IMR-90 (cell line): Measurements from ENCODE around the gene USF1. TPM values are rescaled to one million over a fixed set of nuclear protein-coding genes. Genes with fewer than 3 reads are reported as not detected.
A peak's percentile ranks its signal among the peaks of the same experiment; 100 is the strongest.

ENCODE experiments used
- ATAC-seq: fragments of 200-7000 bp; cut with Tn5 transposase; 2 replicates; pipeline ENCODE4 v1.9.1; 2020; ENCODE audit warnings: low read depth, mild to moderate bottlenecking, moderate library complexity
- BruUV-seq: library from RNA; stranded (reverse); fragments of 400-500 nt; replicated peaks from 2 replicates; lab custom pipeline; 2021; lab: Mats Ljungman, UMichigan
- CTCF ChIA-PET: fragments of 300-600 bp; formaldehyde crosslinking; extraction: SDS; loops from one replicate; lab custom pipeline; 2021; ENCODE audit warnings: antibody characterized with exemption; lab: Yijun Ruan, JAX
- POLR2A ChIA-PET: fragments of 300-600 bp; sonication (Branson Sonifier 250); formaldehyde crosslinking; loops from one replicate; lab custom pipeline; 2022; ENCODE audit warnings: antibody characterized with exemption; ENCODE audit not compliant: unreplicated experiment; lab: Charles Lee
- DNase-seq: peaks from one replicate; pipeline ENCODE4 v3.0.0; 2013
- H2AFZ ChIP-seq: replicated peaks from 2 replicates; pipeline ENCODE3; 2013; ENCODE audit warnings: low read length, mild to moderate bottlenecking; ENCODE audit not compliant: poor library complexity
- H2AK5ac ChIP-seq: 2 replicates; pipeline ENCODE4 v1.6.1; 2013; ENCODE audit warnings: low read depth, low read length, inconsistent platforms
- H2AK9ac ChIP-seq: replicated peaks from 2 replicates; pipeline ENCODE3; 2013; ENCODE audit warnings: mild to moderate bottlenecking, low read depth, low read length, moderate library complexity; ENCODE audit not compliant: poor library complexity
- H2BK120ac ChIP-seq: 2 replicates; pipeline ENCODE4 v1.6.1; 2013; ENCODE audit warnings: low read depth, low read length, inconsistent platforms
- H2BK15ac ChIP-seq: 3 replicates; pipeline ENCODE4 v1.6.1; 2013; ENCODE audit warnings: low read depth, low read length, inconsistent platforms
- H2BK20ac ChIP-seq: 2 replicates; pipeline ENCODE4 v1.6.1; 2013; ENCODE audit warnings: low read depth, mild to moderate bottlenecking, inconsistent platforms, low read length, moderate library complexity
- H2BK5ac ChIP-seq: 2 replicates; pipeline ENCODE4 v1.6.1; 2013; ENCODE audit warnings: mild to moderate bottlenecking, low read depth, low read length, inconsistent platforms; ENCODE audit not compliant: poor library complexity, severe bottlenecking
- H3K14ac ChIP-seq: replicated peaks from 2 replicates; pipeline ENCODE4 v1.6.1; 2013; ENCODE audit warnings: low read depth, low read length, inconsistent platforms
- H3K18ac ChIP-seq: 2 replicates; pipeline ENCODE4 v1.6.1; 2013; ENCODE audit warnings: low read depth, low read length, control low read depth
- H3K23ac ChIP-seq: 2 replicates; pipeline ENCODE4 v1.6.1; 2013; ENCODE audit warnings: low read depth, low read length, inconsistent platforms
- H3K27ac ChIP-seq: 2 replicates; pipeline ENCODE4 v1.5.1; 2013; ENCODE audit warnings: mild to moderate bottlenecking, control low read depth, low read length; ENCODE audit not compliant: insufficient read depth
- H3K27me3 ChIP-seq: 2 replicates; pipeline ENCODE4 v1.6.1; 2013; ENCODE audit warnings: low read length; ENCODE audit not compliant: control insufficient read depth, insufficient read depth
- H3K36me3 ChIP-seq: 2 replicates; pipeline ENCODE4 v1.6.1; 2013; ENCODE audit warnings: low read length, mixed read lengths; ENCODE audit not compliant: control insufficient read depth, insufficient read depth
- H3K4ac ChIP-seq: 2 replicates; pipeline ENCODE4 v1.6.1; 2013; ENCODE audit warnings: low read depth, low read length, inconsistent platforms
- H3K4me1 ChIP-seq: 2 replicates; pipeline ENCODE4 v1.6.1; 2013; ENCODE audit warnings: low read length, mixed read lengths; ENCODE audit not compliant: control insufficient read depth, insufficient read depth
- H3K4me2 ChIP-seq: 2 replicates; pipeline ENCODE4 v1.6.1; 2013; ENCODE audit warnings: low read depth, mild to moderate bottlenecking, control low read depth, low read length, moderate library complexity
- H3K4me3 ChIP-seq: 2 replicates; pipeline ENCODE4 v1.5.1; 2013; ENCODE audit warnings: low read depth, mild to moderate bottlenecking, control low read depth, low read length, moderate library complexity; ENCODE audit not compliant: insufficient read depth
- H3K56ac ChIP-seq: 2 replicates; pipeline ENCODE4 v1.6.1; 2013; ENCODE audit warnings: low read length, inconsistent platforms; ENCODE audit not compliant: insufficient read depth; ENCODE audit errors: extremely low read depth
- H3K79me1 ChIP-seq, 2 experiments: 2 replicates each; pipeline ENCODE4 v1.6.1; 2013; ENCODE audit warnings: low read length in 2 of 2, inconsistent platforms in 1 of 2, low read depth in 1 of 2
- H3K9ac ChIP-seq: 2 replicates; pipeline ENCODE4 v1.6.1; 2013; ENCODE audit warnings: low read depth, low read length, control low read depth
- H3K9me1 ChIP-seq: 2 replicates; pipeline ENCODE4 v1.6.1; 2013; ENCODE audit warnings: low read length, inconsistent platforms; ENCODE audit not compliant: insufficient read depth
- H3K9me3 ChIP-seq: 2 replicates; pipeline ENCODE4 v1.6.1; 2013; ENCODE audit warnings: low read length; ENCODE audit not compliant: control insufficient read depth, insufficient read depth
- H4K20me1 ChIP-seq: 2 replicates; pipeline ENCODE4 v1.6.1; 2013; ENCODE audit warnings: low read length, inconsistent platforms; ENCODE audit not compliant: insufficient read depth
- H4K5ac ChIP-seq: 2 replicates; pipeline ENCODE4 v1.6.1; 2013; ENCODE audit warnings: mild to moderate bottlenecking, low read depth, low read length, control low read depth
- H4K8ac ChIP-seq, 2 experiments: 2 replicates each; pipeline ENCODE4 v1.6.1; 2013; ENCODE audit warnings: low read depth in 2 of 2, low read length in 2 of 2, control low read depth in 1 of 2, inconsistent platforms in 1 of 2
- H4K91ac ChIP-seq: 2 replicates; pipeline ENCODE4 v1.6.1; 2013; ENCODE audit warnings: low read depth, low read length, inconsistent platforms; ENCODE audit not compliant: insufficient read depth
- CTCF ChIP-seq: conservative IDR thresholded peaks from 2 replicates; pipeline ENCODE4 v1.5.1; 2012; ENCODE audit warnings: mild to moderate bottlenecking, low read depth, low read length, improper control_type of control experiment
- FOS ChIP-seq: fragments of 150-350 bp; IDR thresholded peaks from 2 replicates; pipeline ENCODE4 v1.6.1; 2016; ENCODE audit warnings: low read depth, low read length
- RAD21 ChIP-seq: IDR thresholded peaks from 2 replicates; pipeline ENCODE4 v1.6.1; 2012; ENCODE audit warnings: low read length, improper control_type of control experiment
- RCOR1 ChIP-seq: IDR thresholded peaks from 2 replicates; pipeline ENCODE4 v1.6.1; 2012; ENCODE audit warnings: mild to moderate bottlenecking, low read length, improper control_type of control experiment; ENCODE audit not compliant: insufficient replicate concordance
- WGBS, 2 experiments: methylation state at CpG; one replicate each; pipeline versions ENCODE4 v1.1.5 to v1.1.7; 2013; ENCODE audit warnings: missing lambda C conversion rate in 2 of 2; ENCODE audit not compliant: insufficient read length in 1 of 2; ENCODE audit errors: extremely low coverage in 2 of 2; 5-methylcytosine and 5-hydroxymethylcytosine counted together
- dilution Hi-C: fragments of 300-500 bp; cut with HindIII; formaldehyde crosslinking; loops from one replicate; pipeline ENCODE4 v1.14.3; 2018; ENCODE audit warnings: low sequenced_read_pairs; ENCODE audit not compliant: unreplicated experiment
- in situ Hi-C: fragments of 300-500 bp; cut with MboI; formaldehyde crosslinking; loops from 3 replicates; pipeline ENCODE4 v1.14.3; 2019; ENCODE audit warnings: low sequenced_read_pairs, inconsistent platforms, mixed read lengths
- intact Hi-C: fragments of 100-400 bp; cut with micrococcal nuclease; formaldehyde crosslinking; loops from 2 replicates; pipeline ENCODE4 v1.10.0; 2022
- polyA plus RNA-seq, 3 experiments: library from polyadenylated mRNA; depleted of rRNA; stranded (reverse); fragments of >200 nt; gene quantifications; 2 replicates each; pipeline ENCODE4 v1.2.3, GENCODE V29; 2012; ENCODE audit warnings: low replicate concordance in 1 of 3
- total RNA-seq: library from RNA; depleted of rRNA; stranded (reverse); fragments of >200 nt; gene quantifications from 2 replicates; pipeline ENCODE4 v1.2.3, GENCODE V29; 2012
- TF ChIP-seq, protein P1 (sequence below): fragments of 150-350 bp; IDR thresholded peaks from 2 replicates; pipeline ENCODE4 v1.6.1; 2016; ENCODE audit warnings: low read depth, mild to moderate bottlenecking, low read length, moderate library complexity, borderline replicate concordance

USF1 gene
- total and polyA plus RNA-seq, 2 of the 4 experiments (the other 2 are of a cell fraction), result 37.1 to 78.9 TPM

GRCh38 chr1:161069731-161070270, 24.0 kb upstream of the USF1 start, which contains the start of gene ARHGAP30:
Gene ARHGAP30, minus strand, starts transcription at chr1:161069891. Its CDS starts 267 bp downstream, at chr1:161069624.
- ChIA-PET POLR2A (no interaction called here), CTCF (no interaction called here)
- H2BK15ac ChIP-seq, result no peak within 1 kb of the TSS
- no peaks in the 10 kb centered on the region; the same call in 1 of the 2 replicates for H3K27me3 ChIP-seq
- no peak within 1 kb of the TSS for H4K8ac ChIP-seq
- H3K4me2 ChIP-seq, result no peak within 1 kb of the TSS
- dilution Hi-C loops (no loop called here), intact Hi-C loops (no loop called here), in situ Hi-C loops (no loop called here)
- no peak within 1 kb of the TSS for H3K56ac ChIP-seq
- no peak for ATAC-seq
- no peak for DNase-seq
- BruUV-seq, result no TSS peak
- no peak within 1 kb of the TSS for H3K9ac ChIP-seq
- no peak within 1 kb of the TSS for H3K4ac ChIP-seq
- no peak within 1 kb of the TSS for H2BK120ac ChIP-seq
- peak within 1 kb of the TSS; percentile 63 for H2AFZ ChIP-seq
- no peak within 1 kb of the TSS; the same call in 1 of the 2 replicates for H2AK5ac ChIP-seq
- H3K4me1 ChIP-seq, result no peaks in the 10 kb centered on the region
- TF ChIP-seq FOS, result no peak
- TF ChIP-seq RCOR1, result no peak
- no peak for TF ChIP-seq CTCF
- TF ChIP-seq RAD21, result no peak
- TF ChIP-seq, protein P1, sequence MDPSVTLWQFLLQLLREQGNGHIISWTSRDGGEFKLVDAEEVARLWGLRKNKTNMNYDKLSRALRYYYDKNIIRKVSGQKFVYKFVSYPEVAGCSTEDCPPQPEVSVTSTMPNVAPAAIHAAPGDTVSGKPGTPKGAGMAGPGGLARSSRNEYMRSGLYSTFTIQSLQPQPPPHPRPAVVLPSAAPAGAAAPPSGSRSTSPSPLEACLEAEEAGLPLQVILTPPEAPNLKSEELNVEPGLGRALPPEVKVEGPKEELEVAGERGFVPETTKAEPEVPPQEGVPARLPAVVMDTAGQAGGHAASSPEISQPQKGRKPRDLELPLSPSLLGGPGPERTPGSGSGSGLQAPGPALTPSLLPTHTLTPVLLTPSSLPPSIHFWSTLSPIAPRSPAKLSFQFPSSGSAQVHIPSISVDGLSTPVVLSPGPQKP, result no peak
- H3K18ac ChIP-seq, result no peak within 1 kb of the TSS
- H2BK5ac ChIP-seq, result no peak within 1 kb of the TSS
- H2BK20ac ChIP-seq, result no peak within 1 kb of the TSS
- no peaks in the 10 kb centered on the region for H3K9me3 ChIP-seq
- H3K23ac ChIP-seq, result no peak within 1 kb of the TSS
- no peak within 1 kb of the TSS for H3K27ac ChIP-seq
- H4K20me1 ChIP-seq, result no peaks in the 10 kb centered on the region; the same call in none of the 2 replicates
- no peak within 1 kb of the TSS for H3K14ac ChIP-seq
- H3K4me3 ChIP-seq, result no peak within 1 kb of the TSS
- H4K5ac ChIP-seq, result no peak within 1 kb of the TSS
- H3K79me1 ChIP-seq, result no peaks in the 10 kb centered on the region
- H3K9me1 ChIP-seq, result no peaks in the 10 kb centered on the region
- 60% methylated on average over 1 of the region's 9 CpGs; no CpG with 5 or more reads in 1 of the 2 experiments for whole genome bisulfite sequencing, 2 experiments
- H4K91ac ChIP-seq, result no peak within 1 kb of the TSS
- H3K36me3 ChIP-seq, result no peaks in the 10 kb centered on the region
- H2AK9ac ChIP-seq, result peak within 1 kb of the TSS; percentile 28
